Measurements from ENCODE around the gene ZFAND3. TPM values are rescaled to one million over a fixed set of nuclear protein-coding genes. Genes with fewer than 3 reads are reported as not detected.

The ZFAND3 gene
- total RNA-seq, 1 donor from 2014 or later, result 81.8 TPM

DNA sequence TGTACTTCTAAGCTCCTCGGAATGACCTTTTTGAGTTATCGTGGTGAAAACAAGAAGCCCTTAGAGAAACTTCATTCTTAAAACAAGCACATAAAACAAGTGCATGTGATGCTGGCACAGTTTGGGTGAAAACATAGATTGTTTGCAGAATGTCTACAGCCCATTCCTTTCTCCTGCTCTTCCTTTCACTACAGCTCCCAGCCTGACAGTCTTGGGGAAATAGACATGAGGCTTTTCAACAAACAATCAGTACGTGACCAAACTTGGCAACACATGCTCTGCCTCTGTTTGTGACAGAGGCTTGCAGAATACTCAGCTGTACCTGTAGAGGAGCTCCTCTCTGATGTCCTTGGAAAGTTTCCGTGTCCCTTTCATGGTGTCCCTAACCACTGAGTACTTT lies 321.6 kb downstream of the ZFAND3 start:
- peaks cover 26% of the 10 kb centered on the region for H3K4me1 ChIP-seq
- intact Hi-C loops (cut with micrococcal nuclease), result no loop called here
- no peaks in the 10 kb centered on the region for H3K27me3 ChIP-seq (ENCODE audit: low read depth)
- H3K9me3 ChIP-seq (replicated peaks), result no peaks in the 10 kb centered on the region
- no peak overlapping the region for H3K4me3 ChIP-seq
- TF ChIP-seq, protein P1, sequence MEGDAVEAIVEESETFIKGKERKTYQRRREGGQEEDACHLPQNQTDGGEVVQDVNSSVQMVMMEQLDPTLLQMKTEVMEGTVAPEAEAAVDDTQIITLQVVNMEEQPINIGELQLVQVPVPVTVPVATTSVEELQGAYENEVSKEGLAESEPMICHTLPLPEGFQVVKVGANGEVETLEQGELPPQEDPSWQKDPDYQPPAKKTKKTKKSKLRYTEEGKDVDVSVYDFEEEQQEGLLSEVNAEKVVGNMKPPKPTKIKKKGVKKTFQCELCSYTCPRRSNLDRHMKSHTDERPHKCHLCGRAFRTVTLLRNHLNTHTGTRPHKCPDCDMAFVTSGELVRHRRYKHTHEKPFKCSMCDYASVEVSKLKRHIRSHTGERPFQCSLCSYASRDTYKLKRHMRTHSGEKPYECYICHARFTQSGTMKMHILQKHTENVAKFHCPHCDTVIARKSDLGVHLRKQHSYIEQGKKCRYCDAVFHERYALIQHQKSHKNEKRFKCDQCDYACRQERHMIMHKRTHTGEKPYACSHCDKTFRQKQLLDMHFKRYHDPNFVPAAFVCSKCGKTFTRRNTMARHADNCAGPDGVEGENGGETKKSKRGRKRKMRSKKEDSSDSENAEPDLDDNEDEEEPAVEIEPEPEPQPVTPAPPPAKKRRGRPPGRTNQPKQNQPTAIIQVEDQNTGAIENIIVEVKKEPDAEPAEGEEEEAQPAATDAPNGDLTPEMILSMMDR (IDR thresholded peaks at IDR 0.05; ENCODE audit: borderline replicate concordance), result no peak
- H3K27ac ChIP-seq (replicated peaks), result no peak overlapping the region
- no peak for DNase-seq
- H3K36me3 ChIP-seq, result no peaks in the 10 kb centered on the region

DNA sequence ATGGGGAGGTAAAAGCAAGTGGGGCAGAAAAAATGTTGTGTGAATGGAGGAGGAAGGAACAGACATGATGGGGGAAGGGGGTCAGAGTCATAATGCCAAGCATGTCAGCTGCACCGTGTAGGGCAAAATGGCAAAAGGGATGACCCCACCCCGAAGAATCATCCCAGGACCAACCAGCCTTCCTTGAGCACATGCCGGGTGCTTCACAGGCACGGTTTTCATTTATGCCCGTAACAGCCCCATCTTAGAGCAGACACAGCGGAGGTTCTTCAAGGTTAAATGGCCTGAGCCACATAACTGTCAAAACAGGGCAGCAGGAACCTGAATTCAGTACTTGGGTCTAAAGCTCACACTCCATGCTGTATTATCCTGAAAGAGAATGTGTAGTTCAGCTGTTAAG lies 322.2 kb downstream of the ZFAND3 start:
- H3K9me3 ChIP-seq (replicated peaks), result no peaks in the 10 kb centered on the region
- TF ChIP-seq, protein P1 (IDR thresholded peaks at IDR 0.05; ENCODE audit: borderline replicate concordance), result no peak
- intact Hi-C loops (cut with micrococcal nuclease), result no loop called here
- H3K4me1 ChIP-seq, result peaks cover 30% of the 10 kb centered on the region
- no peak overlapping the region for H3K4me3 ChIP-seq
- no peaks in the 10 kb centered on the region for H3K27me3 ChIP-seq (ENCODE audit: low read depth)
- peaks cover 3% of the 10 kb centered on the region for H3K36me3 ChIP-seq
- DNase-seq, result no peak
- no peak overlapping the region for H3K27ac ChIP-seq (replicated peaks)

DNA sequence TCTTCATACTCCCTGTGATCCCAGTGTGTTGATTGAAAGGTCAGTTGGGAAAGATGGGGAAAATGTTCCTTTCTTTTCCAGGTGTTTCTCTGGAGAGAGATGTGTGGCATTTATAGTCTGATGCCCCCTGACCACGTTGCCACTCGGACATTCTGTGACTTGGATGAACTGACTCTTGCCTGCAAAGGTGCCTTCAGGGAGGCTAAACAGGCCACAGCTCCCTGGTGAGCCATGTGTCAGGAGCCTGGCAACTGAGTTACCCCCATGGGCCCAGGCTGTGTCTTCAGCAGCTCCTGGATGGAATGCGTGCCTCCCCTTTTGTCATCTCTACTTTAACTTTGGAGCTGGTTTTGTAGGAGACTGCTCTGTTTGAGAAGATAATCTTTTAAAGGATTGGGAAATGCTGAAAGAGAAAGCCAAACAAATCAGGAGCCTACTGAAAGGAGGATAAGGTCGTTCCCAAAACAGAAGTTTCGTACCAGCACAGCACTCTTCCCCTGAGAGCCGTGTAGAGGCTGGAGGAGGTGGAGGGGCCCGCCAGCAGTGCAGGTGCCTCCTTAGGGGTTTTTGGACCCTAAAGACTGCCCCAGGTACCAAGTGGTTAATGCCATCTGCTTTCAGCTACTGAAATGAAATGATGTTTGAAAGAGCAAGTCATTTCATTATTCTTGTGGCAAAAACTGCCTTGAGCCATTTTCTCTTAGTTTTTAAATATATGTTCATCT lies 322.8 kb downstream of the ZFAND3 start:
- Histone ChIP-seq H3K27me3 (ENCODE audit: low read depth) (no peaks in the 10 kb centered on the region), H3K4me1 (peaks cover 30% of the 10 kb centered on the region), H3K9me3 (replicated peaks) (no peaks in the 10 kb centered on the region), H3K36me3 (peaks cover 3% of the 10 kb centered on the region), H3K4me3 (no peak overlapping the region), H3K27ac (replicated peaks) (no peak overlapping the region)
- DNase-seq, result no peak
- TF ChIP-seq, protein P1 (IDR thresholded peaks at IDR 0.05; ENCODE audit: borderline replicate concordance), result no peak
- intact Hi-C loops (cut with micrococcal nuclease), result no loop called here

DNA sequence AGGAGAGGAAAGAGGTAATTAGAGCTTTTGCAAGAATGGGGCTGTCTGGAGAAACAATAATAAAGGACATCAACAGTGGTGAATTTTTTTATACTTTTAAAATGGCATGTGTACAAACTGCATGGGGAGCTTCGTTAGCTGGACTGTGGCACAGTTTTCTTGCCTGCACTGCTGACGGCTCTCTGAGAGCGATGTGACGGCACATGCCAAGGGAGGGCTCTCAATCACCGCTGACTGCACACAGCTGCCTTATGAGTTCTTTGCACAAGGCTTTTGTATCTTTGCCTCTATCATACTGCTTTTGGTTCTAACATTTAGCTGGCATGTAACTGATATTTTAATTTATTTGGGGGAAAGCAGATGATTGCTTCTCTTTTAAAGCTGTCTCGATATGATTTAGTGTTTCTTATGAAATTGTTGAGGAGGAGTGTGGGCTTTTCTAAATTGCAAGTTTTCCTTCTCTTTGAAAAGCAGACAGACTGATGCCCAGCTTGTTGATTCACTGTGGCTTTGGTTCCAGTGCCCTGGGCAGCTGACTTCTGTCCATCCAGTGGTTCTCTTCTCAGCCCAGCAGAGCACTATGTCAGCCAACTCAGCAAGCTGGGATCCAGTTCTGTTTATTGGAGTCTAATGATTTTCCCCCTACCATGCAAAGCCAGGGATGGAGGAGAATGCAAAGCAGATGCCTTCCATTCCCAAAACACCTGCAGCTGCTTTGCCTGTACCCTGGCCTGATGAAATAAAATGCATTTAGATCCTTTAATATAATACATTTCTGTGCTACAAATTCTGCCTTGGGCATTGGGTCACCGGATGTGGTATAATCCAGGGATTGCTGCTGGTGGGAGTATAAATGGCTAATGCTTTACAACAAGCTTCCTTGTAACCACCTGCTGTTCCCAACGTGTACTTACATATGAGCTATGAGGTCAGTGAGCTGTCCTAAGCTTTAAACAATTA lies 323.9 kb downstream of the ZFAND3 start:
- no peak for DNase-seq
- peaks cover 34% of the 10 kb centered on the region for H3K4me1 ChIP-seq
- TF ChIP-seq, protein P1 (IDR thresholded peaks at IDR 0.05; ENCODE audit: borderline replicate concordance), result no peak
- H3K36me3 ChIP-seq, result peaks cover 3% of the 10 kb centered on the region
- no peaks in the 10 kb centered on the region for H3K27me3 ChIP-seq (ENCODE audit: low read depth)
- no peak overlapping the region for H3K27ac ChIP-seq (replicated peaks)
- H3K4me3 ChIP-seq, result no peak overlapping the region
- no peaks in the 10 kb centered on the region for H3K9me3 ChIP-seq (replicated peaks)
- intact Hi-C loops (cut with micrococcal nuclease), result no loop called here

DNA sequence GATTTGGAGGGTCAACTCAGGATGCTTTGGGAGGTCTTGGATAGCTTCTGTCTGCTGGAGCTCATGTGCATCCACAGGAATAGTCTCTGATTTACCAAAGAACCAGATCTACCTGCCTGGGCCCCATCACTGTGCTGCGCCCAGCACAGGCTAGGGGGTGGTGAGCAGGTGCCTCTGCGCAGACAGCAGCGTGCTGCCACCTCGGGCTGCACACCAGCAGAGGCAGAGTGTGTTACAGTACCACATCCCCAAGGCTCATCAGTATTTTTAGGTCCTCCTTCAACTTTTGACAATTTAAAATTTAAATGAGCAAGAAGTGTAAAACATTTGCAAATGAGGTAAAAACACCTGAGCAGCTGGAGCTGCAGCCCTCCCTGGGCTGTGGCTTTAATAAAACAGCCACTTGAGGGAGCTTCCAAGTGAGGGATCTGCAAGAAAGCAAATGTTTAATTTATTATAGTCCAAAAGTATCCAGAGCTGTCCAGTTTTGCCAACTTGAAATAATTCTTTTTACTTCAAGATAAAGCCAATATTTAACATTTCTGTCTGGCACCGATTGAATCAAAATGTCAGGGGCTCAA lies 324.9 kb downstream of the ZFAND3 start:
- no peak overlapping the region for H3K4me3 ChIP-seq
- no peak for DNase-seq
- H3K4me1 ChIP-seq, result peaks cover 42% of the 10 kb centered on the region
- TF ChIP-seq, protein P1 (IDR thresholded peaks at IDR 0.05; ENCODE audit: borderline replicate concordance), result no peak
- intact Hi-C loops (cut with micrococcal nuclease), result no loop called here
- no peaks in the 10 kb centered on the region for H3K27me3 ChIP-seq (ENCODE audit: low read depth)
- no peaks in the 10 kb centered on the region for H3K9me3 ChIP-seq (replicated peaks)
- H3K27ac ChIP-seq (replicated peaks), result no peak overlapping the region
- H3K36me3 ChIP-seq, result peaks cover 3% of the 10 kb centered on the region
